ENCODE data around the gene IGSF8.

IGSF8 gene, protein sequence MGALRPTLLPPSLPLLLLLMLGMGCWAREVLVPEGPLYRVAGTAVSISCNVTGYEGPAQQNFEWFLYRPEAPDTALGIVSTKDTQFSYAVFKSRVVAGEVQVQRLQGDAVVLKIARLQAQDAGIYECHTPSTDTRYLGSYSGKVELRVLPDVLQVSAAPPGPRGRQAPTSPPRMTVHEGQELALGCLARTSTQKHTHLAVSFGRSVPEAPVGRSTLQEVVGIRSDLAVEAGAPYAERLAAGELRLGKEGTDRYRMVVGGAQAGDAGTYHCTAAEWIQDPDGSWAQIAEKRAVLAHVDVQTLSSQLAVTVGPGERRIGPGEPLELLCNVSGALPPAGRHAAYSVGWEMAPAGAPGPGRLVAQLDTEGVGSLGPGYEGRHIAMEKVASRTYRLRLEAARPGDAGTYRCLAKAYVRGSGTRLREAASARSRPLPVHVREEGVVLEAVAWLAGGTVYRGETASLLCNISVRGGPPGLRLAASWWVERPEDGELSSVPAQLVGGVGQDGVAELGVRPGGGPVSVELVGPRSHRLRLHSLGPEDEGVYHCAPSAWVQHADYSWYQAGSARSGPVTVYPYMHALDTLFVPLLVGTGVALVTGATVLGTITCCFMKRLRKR

DNA sequence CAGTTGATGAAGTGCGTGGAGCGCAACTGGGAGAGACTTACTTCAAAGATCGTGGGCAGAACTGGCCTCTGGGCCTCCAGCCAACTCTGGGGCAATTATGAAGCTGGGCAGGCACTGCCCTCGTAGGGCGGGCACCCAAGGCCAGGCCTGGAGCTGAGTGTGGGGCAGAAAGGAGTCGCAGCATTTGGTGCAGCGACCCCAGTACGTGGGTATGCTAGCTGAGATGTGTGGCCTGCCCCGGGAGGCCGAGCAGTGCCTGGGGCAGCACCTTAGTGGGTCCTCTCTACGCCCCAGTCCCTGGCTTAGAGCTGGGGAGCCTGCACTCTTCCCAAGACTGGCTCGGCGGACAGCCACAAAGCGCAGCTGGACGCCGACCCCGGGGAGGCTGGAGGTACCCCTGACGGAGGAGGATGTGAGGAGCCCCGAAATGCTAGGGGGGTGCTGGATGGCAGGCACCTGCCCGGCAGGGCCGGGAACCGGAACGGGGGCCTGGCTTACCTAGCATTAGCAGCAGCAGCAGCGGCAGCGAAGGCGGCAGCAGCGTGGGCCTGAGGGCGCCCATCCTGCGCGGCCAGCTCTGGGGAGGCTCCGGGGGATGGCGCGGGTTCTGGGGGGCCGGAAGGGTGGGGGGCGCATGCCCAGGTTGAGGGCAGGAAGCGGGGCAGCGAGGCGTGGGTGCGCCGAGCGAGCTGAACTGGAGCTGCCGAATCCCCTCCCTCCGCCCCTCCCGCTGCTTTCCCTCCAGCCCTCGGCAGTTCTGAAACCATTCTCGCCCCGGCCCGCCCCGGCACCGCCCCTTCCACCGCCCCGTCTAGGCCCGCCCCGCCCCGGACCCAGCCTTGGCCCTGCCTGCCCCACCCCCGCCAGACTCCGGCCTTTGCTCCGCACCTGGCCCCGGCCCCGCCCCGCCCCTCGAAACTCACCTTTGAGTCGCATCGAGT lies at the start of gene IGSF8:
IGSF8 (minus strand) TSS at position 709 of the 941 bp plus-strand sequence; CDS start at position 562, 147 bp downstream.
- DNase-seq, result peak; percentile 95

DNA sequence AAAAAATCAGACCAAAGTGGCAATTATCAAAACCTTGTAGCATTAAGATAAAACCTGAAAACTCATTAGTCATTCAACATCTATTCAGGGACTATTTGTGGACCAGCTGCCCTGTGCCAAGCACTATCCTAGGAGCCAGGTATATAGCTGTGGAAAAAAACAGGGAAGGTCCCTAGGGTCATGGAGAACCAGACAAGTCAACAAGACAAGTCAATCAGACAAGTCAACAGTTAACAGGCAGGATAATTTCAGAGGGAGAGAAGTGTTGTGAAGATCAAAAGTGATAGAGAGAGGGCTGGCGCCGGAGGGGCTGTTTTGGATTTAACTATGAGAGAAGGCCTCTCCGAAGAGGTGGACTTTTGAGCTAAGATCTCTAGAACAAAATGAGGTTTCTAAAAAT lies 49.7 kb upstream of the IGSF8 start:
- DNase-seq, result no peak

DNA sequence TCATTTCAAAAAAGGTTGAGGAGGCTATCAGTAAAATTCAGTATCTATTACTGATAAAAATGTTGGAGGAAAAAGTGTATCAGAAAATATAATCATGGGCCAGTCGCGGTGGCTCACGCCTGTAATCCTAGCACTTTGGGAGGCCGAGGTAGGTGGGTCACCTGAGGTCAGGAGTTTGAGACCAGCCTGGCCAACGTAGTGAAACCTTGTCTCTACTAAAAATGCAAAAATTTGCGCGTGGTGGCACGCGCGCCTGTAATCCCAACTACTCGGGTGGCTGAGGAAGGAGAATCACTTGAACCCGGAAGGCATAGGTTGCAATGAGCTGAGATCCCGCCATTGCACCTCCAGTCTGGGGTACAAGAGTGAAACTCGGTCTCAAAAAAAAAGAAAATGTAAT lies 47.7 kb upstream of the IGSF8 start:
- DNase-seq, result no peak

DNA sequence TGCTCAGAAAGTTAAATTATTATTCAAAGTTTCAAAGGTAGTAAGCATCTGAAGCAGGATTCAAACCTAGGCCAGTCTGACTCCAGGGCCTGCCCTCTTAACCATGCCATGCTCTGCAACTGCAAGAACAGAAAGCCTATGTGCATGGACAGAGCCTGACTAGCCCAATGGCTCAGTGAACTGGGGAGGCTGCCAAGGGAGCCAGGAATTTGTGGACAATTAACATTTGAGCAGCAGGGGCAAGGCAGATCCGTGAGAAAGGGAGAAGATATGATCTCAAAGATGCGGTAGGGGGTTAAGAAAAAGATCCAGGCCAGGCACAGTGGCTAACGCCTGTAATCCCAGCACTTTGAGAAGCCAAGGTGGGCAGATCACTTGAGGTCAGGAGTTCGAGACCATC lies 46.5 kb upstream of the IGSF8 start:
- DNase-seq, result no peak

DNA sequence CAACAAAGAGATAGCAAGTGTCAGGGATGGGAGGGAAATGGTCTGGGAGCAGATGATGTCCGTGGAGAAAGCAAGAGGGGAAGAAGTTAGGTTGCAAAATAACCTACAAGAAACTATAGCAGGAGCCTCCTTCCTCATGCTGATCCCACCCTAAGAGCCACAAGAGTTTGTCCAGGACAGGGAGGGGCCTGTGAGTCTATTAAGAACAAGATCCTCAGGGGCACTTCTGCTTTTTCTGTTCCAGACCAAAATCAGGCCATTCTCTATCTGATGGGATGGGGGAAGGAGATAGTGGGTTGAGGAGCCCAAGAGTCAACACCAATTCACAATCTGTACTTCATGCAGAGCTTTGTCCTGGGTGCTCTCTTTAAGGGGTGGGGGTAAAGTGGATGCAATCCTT lies 45.3 kb upstream of the IGSF8 start:
- no peak for DNase-seq

DNA sequence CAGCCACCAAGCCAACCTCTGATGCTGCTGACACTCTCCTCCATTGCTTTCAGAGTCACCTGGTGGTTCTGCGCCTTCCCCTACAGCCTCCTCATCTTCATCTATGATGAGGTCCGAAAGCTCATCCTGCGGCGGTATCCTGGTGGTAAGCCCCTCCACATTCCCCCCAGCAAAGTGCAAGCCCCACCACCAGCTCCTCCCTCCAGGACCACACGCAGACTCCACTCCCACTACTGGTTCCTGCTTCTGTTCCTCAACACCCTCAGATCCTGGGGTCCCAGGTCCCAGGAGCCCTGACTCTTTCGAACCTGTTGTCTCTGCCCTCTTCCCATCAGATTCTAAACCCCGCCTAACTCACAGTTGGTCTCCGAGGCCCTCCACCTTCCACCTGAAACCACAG lies 41.4 kb upstream of the IGSF8 start:
- no peak for DNase-seq

DNA sequence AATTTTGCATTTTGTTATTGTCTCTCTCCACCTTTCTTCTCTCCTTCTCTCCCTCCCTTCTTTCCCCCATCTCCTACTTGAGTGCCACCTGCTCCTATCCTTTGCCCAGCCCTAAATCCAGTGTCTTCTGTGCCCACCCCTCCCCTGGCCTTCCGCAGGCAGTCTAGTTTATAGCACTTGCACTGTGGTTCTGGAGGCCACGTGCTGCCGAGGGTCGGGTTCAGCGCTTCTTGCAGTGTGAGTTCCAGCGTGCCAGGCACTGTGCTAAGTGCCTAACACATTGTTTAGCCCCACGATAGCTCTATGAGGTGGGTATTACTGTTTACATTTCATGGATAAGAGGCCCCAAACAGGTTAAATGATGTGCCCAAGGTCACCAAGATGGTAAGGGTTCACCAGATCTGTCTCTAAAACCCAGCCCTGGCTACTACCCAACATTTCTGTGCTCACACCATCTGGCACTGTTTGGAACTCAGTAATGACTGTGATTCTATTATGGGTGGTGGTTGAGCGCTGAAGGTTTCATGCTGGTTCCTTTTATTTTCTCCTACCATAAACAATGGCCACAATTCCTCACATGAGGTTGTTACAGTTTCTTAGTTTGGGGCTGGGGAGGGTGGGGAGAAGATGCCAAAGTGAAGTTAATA lies 38.9 kb upstream of the IGSF8 start:
- no peak for DNase-seq

DNA sequence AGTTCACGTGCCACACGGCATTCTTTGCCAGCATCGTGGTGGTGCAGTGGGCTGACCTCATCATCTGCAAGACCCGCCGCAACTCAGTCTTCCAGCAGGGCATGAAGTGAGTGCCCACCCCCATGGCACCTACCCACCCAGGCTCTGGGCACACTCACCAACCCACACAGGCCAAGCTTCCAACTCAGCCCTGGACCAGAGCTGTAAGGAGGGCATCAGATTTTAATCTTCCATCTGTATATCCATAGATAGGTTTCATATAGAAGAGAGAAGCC lies 38.4 kb upstream of the IGSF8 start:
- no peak for DNase-seq

DNA sequence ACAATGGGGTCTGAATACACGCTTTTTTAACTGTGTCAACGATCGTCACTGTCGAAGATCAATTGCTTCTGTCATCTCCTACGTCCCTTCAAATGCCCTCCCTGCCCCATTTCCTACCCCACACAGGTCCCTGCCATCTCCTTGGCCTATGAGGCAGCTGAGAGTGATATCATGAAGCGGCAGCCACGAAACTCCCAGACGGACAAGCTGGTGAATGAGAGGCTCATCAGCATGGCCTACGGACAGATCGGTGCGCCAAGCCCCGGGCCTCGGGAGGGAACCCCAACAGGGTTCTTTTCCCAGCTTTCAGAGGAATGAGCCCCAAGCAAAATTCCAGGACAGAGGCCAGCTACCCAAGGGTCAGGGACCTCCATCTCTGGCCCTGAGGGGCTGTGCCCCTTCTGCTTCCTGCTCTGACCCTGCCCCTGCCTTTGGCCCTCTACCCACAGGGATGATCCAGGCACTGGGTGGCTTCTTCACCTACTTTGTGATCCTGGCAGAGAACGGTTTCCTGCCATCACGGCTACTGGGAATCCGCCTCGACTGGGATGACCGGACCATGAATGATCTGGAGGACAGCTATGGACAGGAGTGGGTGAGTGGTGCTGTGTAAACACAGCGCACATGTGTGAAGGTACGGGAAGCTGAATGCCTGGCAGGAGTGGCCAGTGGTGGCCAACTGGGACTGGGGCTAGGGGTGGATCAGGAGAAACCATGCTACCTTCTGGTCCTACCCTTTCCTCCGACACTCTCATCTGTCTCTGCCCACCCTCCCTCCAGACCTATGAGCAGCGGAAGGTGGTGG lies 37.9 kb upstream of the IGSF8 start:
- no peak for DNase-seq

DNA sequence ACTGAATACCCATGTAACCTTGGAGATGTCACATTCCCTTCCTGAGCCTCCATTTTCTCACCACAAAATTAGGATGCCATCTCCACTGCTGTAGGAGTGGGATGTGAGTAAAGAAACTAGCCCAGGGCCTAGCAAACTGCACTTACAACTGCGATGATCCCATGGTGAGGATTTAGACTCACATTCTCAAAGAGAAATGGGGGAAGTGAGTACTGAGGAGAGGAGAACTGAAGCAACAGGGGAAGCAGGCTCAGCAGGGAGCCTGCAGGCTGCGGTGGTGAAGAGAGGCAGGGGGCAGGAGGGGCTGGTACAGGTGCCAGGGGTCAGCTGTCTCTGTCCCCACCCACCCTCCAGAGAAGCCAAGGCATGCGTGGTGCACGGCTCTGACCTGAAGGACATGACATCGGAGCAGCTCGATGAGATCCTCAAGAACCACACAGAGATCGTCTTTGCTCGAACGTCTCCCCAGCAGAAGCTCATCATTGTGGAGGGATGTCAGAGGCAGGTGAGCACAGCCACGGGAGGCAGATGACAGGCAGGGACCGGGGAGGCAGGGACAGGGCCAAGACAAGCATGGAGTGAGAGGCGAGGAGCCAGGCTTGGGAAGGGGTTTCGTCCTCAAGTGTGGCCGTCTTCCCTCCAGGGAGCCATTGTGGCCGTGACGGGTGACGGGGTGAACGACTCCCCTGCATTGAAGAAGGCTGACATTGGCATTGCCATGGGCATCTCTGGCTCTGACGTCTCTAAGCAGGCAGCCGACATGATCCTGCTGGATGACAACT lies 36.6 kb upstream of the IGSF8 start:
- no peak for DNase-seq

DNA sequence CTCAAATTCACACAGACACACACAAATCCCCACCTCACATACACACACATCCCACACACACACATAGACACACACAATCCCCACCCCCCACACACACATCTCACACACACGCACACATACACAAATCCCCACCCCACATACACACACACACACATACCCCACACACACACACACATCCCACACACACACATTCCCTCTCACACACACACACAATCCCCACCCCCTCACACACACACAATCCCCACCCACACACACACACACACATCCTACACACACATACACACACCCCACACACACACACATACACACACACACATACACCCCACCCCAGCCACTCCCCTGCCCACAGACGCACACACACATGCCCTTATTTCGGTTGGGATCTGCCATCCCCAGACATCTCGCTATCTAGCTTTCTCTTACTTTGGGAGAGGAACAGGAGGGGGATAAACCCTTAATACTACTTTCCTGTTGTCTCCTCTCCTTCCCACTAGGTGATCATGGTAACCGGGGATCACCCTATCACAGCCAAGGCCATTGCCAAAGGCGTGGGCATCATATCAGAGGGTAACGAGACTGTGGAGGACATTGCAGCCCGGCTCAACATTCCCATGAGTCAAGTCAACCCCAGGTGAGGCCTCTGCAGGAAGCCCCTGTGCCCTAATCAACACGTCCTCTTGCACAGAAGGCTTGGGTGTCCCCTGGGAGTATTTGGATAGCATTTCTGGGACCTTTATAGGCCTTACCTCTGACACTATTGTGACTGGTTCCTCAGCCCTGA lies 35.8 kb upstream of the IGSF8 start:
- DNase-seq, result no peak

DNA sequence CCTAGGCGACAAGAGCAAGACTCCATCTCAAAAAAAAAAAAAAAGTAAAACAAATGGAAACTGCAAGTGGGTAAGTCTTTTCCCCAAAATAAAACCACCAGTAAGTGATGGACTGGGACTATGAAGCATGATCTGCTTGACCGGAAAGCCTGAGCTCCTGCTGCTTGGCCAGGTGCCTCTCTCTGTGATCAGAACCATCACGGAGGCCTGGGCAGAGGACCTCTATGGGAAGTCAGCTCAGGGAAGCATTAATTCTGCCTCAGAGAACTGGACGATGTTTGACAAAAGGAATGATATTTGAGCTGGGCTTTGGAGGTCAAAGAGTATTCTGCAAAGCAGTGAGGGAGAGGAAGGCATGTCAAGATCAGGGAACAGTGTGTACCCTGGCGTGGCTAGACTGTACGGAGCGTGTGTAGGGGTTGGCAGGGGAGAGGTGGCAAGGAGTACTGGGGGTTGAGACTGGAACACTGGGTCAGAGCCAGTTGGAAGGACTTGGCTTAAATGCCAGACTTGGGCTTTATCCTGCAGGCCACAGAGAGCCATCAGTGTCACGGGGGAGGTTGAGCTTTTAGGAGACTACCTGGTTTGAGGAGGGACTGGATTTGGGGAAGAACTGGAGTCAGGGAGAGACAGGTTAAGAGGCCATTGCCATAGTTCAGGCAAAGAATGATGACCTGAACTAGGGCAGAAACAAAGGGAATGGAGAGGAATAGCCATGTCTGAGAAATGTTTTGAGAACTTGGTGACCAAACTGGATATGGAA lies 33.6 kb upstream of the IGSF8 start:
- DNase-seq, result no peak

DNA sequence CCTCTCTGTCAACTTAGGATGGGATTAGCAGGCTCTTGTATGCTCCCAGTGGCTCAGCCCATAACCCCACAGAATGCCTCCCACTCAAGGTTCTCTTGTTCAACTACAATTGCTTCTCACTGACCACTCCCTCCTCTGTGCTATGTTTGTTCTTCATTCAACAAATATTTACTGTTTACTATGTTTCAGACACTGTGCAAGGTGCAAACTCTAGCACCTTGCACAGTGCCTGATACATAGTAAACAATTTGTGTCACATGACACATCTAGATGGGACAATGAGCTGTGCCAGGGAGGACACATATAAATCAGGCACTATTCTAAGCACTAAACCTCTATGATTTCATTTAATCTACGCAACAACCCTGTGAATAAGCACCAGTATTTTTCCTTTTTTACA lies 32.5 kb upstream of the IGSF8 start:
- no peak for DNase-seq

DNA sequence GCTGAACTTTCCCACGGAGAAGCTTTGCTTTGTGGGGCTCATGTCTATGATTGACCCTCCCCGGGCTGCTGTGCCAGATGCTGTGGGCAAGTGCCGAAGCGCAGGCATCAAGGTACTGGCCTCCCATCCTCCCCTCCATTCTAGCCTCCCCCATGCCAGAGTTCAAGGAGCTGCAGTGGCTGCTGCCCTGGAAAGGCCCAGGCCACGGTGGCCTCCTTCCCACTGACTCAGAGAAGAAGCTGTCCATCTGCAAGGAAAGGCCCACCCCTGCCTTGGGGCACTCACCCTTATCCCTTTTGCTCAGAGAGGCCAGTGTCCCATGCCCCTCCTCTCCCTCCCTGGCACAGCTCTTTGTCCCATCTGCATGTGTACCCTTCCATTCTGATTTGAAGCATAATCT lies 32.1 kb upstream of the IGSF8 start:
- no peak for DNase-seq

DNA sequence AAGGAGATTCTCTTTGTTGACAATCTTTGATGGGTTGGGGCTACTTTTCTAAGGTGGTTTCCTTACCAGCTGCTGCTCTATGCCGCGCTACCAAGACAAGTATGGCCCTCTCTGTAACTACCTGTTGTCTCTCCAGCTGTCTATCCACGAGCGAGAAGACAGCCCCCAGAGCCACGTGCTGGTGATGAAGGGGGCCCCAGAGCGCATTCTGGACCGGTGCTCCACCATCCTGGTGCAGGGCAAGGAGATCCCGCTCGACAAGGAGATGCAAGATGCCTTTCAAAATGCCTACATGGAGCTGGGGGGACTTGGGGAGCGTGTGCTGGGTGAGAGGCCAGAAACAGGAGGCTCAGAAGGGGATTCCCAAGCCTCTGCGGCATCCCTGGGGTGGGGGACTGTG lies 31.5 kb upstream of the IGSF8 start:
- no peak for DNase-seq

DNA sequence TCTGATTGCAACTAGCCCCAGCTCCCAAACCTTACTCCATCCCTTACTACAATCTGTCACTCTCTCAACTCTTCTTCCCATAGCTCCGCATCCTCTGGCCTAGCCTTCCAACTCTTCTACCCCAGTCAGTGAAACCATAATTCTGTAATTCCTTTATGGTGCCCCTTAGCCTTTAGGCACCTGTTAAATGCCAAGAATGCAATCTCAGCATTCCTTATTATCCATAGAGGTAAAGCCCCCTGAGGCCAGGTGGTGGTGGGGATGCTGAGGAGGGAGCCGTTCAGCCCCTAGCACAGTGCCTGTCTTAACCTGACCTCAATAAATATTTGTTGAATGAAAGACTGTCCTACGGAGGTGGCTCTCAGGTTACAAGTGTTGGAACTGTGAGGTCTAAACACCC lies 31.1 kb upstream of the IGSF8 start:
- DNase-seq, result no peak

DNA sequence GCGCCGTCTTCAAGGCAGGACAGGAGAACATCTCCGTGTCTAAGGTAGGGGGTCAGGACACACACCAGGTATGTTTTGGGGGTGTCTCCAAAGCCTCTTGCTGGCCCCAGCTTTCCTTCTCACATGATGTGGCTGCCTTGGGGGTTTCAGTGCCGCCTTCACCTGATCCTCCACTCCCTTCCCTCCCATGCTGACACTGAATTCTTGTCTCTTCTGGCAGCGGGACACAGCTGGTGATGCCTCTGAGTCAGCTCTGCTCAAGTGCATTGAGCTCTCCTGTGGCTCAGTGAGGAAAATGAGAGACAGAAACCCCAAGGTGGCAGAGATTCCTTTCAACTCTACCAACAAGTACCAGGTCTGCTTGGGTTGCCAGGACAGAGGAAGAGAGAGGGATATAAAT lies 30.6 kb upstream of the IGSF8 start:
- no peak for DNase-seq

DNA sequence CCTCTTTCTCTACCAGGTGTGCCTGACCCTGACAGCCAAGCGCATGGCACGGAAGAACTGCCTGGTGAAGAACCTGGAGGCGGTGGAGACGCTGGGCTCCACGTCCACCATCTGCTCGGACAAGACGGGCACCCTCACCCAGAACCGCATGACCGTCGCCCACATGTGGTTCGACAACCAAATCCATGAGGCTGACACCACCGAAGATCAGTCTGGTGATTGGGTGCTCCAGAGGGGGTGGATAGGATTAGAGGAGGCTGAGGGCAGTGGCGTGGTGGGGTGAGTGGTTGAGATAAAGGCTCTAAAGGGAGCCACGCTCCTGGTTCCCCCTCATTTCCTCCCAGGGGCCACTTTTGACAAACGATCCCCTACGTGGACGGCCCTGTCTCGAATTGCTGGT lies 30.2 kb upstream of the IGSF8 start:
- DNase-seq, result no peak

DNA sequence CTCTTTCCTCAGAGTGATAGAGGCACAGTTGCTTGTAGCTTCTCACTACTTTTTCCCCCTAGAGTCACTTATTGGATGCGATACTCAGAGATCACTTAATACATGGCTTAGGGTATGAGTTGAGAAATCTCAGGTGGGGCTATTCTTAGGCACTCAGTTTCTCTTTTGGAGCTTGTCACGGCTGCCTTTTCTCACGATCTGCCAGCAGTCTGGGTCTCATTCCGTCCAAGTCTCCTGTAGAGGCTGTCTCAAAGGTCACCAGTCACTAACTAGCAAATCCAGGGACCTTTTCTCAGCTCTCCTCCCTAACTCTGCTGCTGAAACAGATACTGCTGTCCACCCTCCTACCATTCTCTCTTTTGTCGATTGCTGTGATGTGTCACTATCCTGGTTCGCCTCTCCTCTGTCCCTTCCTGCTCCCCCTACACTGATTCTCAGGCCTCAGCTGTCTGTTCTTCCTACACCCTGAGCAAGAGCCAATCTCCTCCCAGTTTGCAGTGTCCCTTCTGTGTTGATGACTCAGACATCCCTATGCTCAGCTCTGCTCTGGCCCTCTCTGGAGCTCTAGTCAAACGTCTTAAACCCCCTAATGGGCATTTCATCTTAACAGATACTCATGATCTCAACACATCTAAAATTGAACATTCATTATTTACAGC lies 29.6 kb upstream of the IGSF8 start:
- DNase-seq, result no peak

DNA sequence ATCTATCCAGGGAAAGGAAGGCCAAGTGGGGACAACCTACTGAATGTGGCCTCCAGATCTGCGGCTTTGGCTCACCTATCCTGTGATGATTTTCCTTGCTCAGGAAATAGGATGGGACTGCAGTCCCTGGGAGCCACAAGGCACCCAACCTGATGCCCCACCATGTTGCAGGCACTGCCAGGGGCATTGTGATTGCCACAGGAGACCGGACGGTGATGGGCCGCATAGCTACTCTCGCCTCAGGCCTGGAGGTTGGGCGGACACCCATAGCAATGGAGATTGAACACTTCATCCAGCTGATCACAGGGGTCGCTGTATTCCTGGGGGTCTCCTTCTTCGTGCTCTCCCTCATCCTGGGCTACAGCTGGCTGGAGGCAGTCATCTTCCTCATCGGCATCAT lies 29.0 kb upstream of the IGSF8 start:
- DNase-seq, result no peak
